IMR-90 (cell line): ENCODE data around the gene GPR153. TPM values are rescaled to one million over a fixed set of nuclear protein-coding genes. Genes with fewer than 3 reads are reported as not detected.

ENCODE experiments used
- ATAC-seq: fragments of 200-7000 bp; cut with Tn5 transposase; 2 replicates; pipeline ENCODE4 v1.9.1; 2020; ENCODE audit warnings: low read depth, mild to moderate bottlenecking, moderate library complexity
- BruUV-seq: library from RNA; stranded (reverse); fragments of 400-500 nt; replicated peaks from 2 replicates; lab custom pipeline; 2021; lab: Mats Ljungman, UMichigan
- CTCF ChIA-PET: fragments of 300-600 bp; formaldehyde crosslinking; extraction: SDS; loops from one replicate; lab custom pipeline; 2021; ENCODE audit warnings: antibody characterized with exemption; lab: Yijun Ruan, JAX
- POLR2A ChIA-PET: fragments of 300-600 bp; sonication (Branson Sonifier 250); formaldehyde crosslinking; loops from one replicate; lab custom pipeline; 2022; ENCODE audit warnings: antibody characterized with exemption; ENCODE audit not compliant: unreplicated experiment; lab: Charles Lee
- DNase-seq: peaks from one replicate; pipeline ENCODE4 v3.0.0; 2013
- H2AFZ ChIP-seq: replicated peaks from 2 replicates; pipeline ENCODE3; 2013; ENCODE audit warnings: low read length, mild to moderate bottlenecking; ENCODE audit not compliant: poor library complexity
- H2AK5ac ChIP-seq: 2 replicates; pipeline ENCODE4 v1.6.1; 2013; ENCODE audit warnings: low read depth, low read length, inconsistent platforms
- H2AK9ac ChIP-seq: replicated peaks from 2 replicates; pipeline ENCODE3; 2013; ENCODE audit warnings: mild to moderate bottlenecking, low read depth, low read length, moderate library complexity; ENCODE audit not compliant: poor library complexity
- H2BK120ac ChIP-seq: 2 replicates; pipeline ENCODE4 v1.6.1; 2013; ENCODE audit warnings: low read depth, low read length, inconsistent platforms
- H2BK15ac ChIP-seq: 3 replicates; pipeline ENCODE4 v1.6.1; 2013; ENCODE audit warnings: low read depth, low read length, inconsistent platforms
- H2BK20ac ChIP-seq: 2 replicates; pipeline ENCODE4 v1.6.1; 2013; ENCODE audit warnings: low read depth, mild to moderate bottlenecking, inconsistent platforms, low read length, moderate library complexity
- H2BK5ac ChIP-seq: 2 replicates; pipeline ENCODE4 v1.6.1; 2013; ENCODE audit warnings: mild to moderate bottlenecking, low read depth, low read length, inconsistent platforms; ENCODE audit not compliant: poor library complexity, severe bottlenecking
- H3K14ac ChIP-seq: replicated peaks from 2 replicates; pipeline ENCODE4 v1.6.1; 2013; ENCODE audit warnings: low read depth, low read length, inconsistent platforms
- H3K18ac ChIP-seq: 2 replicates; pipeline ENCODE4 v1.6.1; 2013; ENCODE audit warnings: low read depth, low read length, control low read depth
- H3K23ac ChIP-seq: 2 replicates; pipeline ENCODE4 v1.6.1; 2013; ENCODE audit warnings: low read depth, low read length, inconsistent platforms
- H3K27ac ChIP-seq: 2 replicates; pipeline ENCODE4 v1.5.1; 2013; ENCODE audit warnings: mild to moderate bottlenecking, control low read depth, low read length; ENCODE audit not compliant: insufficient read depth
- H3K27me3 ChIP-seq: 2 replicates; pipeline ENCODE4 v1.6.1; 2013; ENCODE audit warnings: low read length; ENCODE audit not compliant: control insufficient read depth, insufficient read depth
- H3K36me3 ChIP-seq: 2 replicates; pipeline ENCODE4 v1.6.1; 2013; ENCODE audit warnings: low read length, mixed read lengths; ENCODE audit not compliant: control insufficient read depth, insufficient read depth
- H3K4ac ChIP-seq: 2 replicates; pipeline ENCODE4 v1.6.1; 2013; ENCODE audit warnings: low read depth, low read length, inconsistent platforms
- H3K4me1 ChIP-seq: 2 replicates; pipeline ENCODE4 v1.6.1; 2013; ENCODE audit warnings: low read length, mixed read lengths; ENCODE audit not compliant: control insufficient read depth, insufficient read depth
- H3K4me2 ChIP-seq: 2 replicates; pipeline ENCODE4 v1.6.1; 2013; ENCODE audit warnings: low read depth, mild to moderate bottlenecking, control low read depth, low read length, moderate library complexity
- H3K4me3 ChIP-seq: 2 replicates; pipeline ENCODE4 v1.5.1; 2013; ENCODE audit warnings: low read depth, mild to moderate bottlenecking, control low read depth, low read length, moderate library complexity; ENCODE audit not compliant: insufficient read depth
- H3K56ac ChIP-seq: 2 replicates; pipeline ENCODE4 v1.6.1; 2013; ENCODE audit warnings: low read length, inconsistent platforms; ENCODE audit not compliant: insufficient read depth; ENCODE audit errors: extremely low read depth
- H3K79me1 ChIP-seq, 2 experiments: 2 replicates each; pipeline ENCODE4 v1.6.1; 2013; ENCODE audit warnings: low read length in 2 of 2, inconsistent platforms in 1 of 2, low read depth in 1 of 2
- H3K9ac ChIP-seq: 2 replicates; pipeline ENCODE4 v1.6.1; 2013; ENCODE audit warnings: low read depth, low read length, control low read depth
- H3K9me1 ChIP-seq: 2 replicates; pipeline ENCODE4 v1.6.1; 2013; ENCODE audit warnings: low read length, inconsistent platforms; ENCODE audit not compliant: insufficient read depth
- H3K9me3 ChIP-seq: 2 replicates; pipeline ENCODE4 v1.6.1; 2013; ENCODE audit warnings: low read length; ENCODE audit not compliant: control insufficient read depth, insufficient read depth
- H4K20me1 ChIP-seq: 2 replicates; pipeline ENCODE4 v1.6.1; 2013; ENCODE audit warnings: low read length, inconsistent platforms; ENCODE audit not compliant: insufficient read depth
- H4K5ac ChIP-seq: 2 replicates; pipeline ENCODE4 v1.6.1; 2013; ENCODE audit warnings: mild to moderate bottlenecking, low read depth, low read length, control low read depth
- H4K8ac ChIP-seq, 2 experiments: 2 replicates each; pipeline ENCODE4 v1.6.1; 2013; ENCODE audit warnings: low read depth in 2 of 2, low read length in 2 of 2, control low read depth in 1 of 2, inconsistent platforms in 1 of 2
- H4K91ac ChIP-seq: 2 replicates; pipeline ENCODE4 v1.6.1; 2013; ENCODE audit warnings: low read depth, low read length, inconsistent platforms; ENCODE audit not compliant: insufficient read depth
- BHLHE40 ChIP-seq: fragments of 150-350 bp; IDR thresholded peaks from 2 replicates; pipeline ENCODE4 v1.6.1; 2016; ENCODE audit warnings: mild to moderate bottlenecking, low read depth, low read length
- CEBPB ChIP-seq: IDR thresholded peaks from 2 replicates; pipeline ENCODE4 v1.6.1; 2012; ENCODE audit warnings: low read depth, low read length, improper control_type of control experiment
- NFE2L2 ChIP-seq: fragments of 150-350 bp; IDR thresholded peaks from 2 replicates; pipeline ENCODE4 v1.6.1; 2016; ENCODE audit warnings: low read depth, mild to moderate bottlenecking, low read length
- POLR2A ChIP-seq: IDR thresholded peaks from 2 replicates; pipeline ENCODE4 v1.6.1; 2012; ENCODE audit warnings: mild to moderate bottlenecking, low read depth, low read length
- RAD21 ChIP-seq: IDR thresholded peaks from 2 replicates; pipeline ENCODE4 v1.6.1; 2012; ENCODE audit warnings: low read length, improper control_type of control experiment
- RFX5 ChIP-seq: IDR thresholded peaks from 2 replicates; pipeline ENCODE4 v1.8.0; 2012; ENCODE audit warnings: low read depth, mild to moderate bottlenecking, low read length, moderate library complexity
- WGBS, 2 experiments: methylation state at CpG; one replicate each; pipeline versions ENCODE4 v1.1.5 to v1.1.7; 2013; ENCODE audit warnings: missing lambda C conversion rate in 2 of 2; ENCODE audit not compliant: insufficient read length in 1 of 2; ENCODE audit errors: extremely low coverage in 2 of 2; 5-methylcytosine and 5-hydroxymethylcytosine counted together
- dilution Hi-C: fragments of 300-500 bp; cut with HindIII; formaldehyde crosslinking; loops from one replicate; pipeline ENCODE4 v1.14.3; 2018; ENCODE audit warnings: low sequenced_read_pairs; ENCODE audit not compliant: unreplicated experiment
- in situ Hi-C: fragments of 300-500 bp; cut with MboI; formaldehyde crosslinking; loops from 3 replicates; pipeline ENCODE4 v1.14.3; 2019; ENCODE audit warnings: low sequenced_read_pairs, inconsistent platforms, mixed read lengths
- intact Hi-C: fragments of 100-400 bp; cut with micrococcal nuclease; formaldehyde crosslinking; loops from 2 replicates; pipeline ENCODE4 v1.10.0; 2022
- polyA plus RNA-seq, 3 experiments: library from polyadenylated mRNA; depleted of rRNA; stranded (reverse); fragments of >200 nt; gene quantifications; 2 replicates each; pipeline ENCODE4 v1.2.3, GENCODE V29; 2012; ENCODE audit warnings: low replicate concordance in 1 of 3
- total RNA-seq: library from RNA; depleted of rRNA; stranded (reverse); fragments of >200 nt; gene quantifications from 2 replicates; pipeline ENCODE4 v1.2.3, GENCODE V29; 2012

Gene GPR153
- total and polyA plus RNA-seq, 2 of the 4 experiments (the other 2 are of a cell fraction): 1.8 to 5.2 TPM

- Histone ChIP-seq H3K27ac (no peak overlapping the region), H3K14ac (no peak overlapping the region), H3K4me1 (no peaks in the 10 kb centered on the region), H3K9me3 (no peaks in the 10 kb centered on the region), H4K8ac (no peak overlapping the region), H2AFZ (no peak overlapping the region), H3K27me3 (no peaks in the 10 kb centered on the region), H3K56ac (no peak overlapping the region), H3K4ac (no peak overlapping the region), H3K18ac (no peak overlapping the region), H2BK15ac (no peak overlapping the region), H4K20me1 (no peaks in the 10 kb centered on the region; the same call in 1 of the 2 replicates), H2BK120ac (no peak overlapping the region), H2BK20ac (no peak overlapping the region), H3K9ac (no peak overlapping the region), H4K91ac (no peak overlapping the region), H3K36me3 (no peaks in the 10 kb centered on the region), H3K23ac (no peak overlapping the region), H4K5ac (no peak overlapping the region), H2AK9ac (peak overlapping the region; percentile 65), H3K4me2 (no peak overlapping the region), H2BK5ac (no peak overlapping the region), H2AK5ac (no peak overlapping the region), H3K79me1 (peaks cover 4 to 18% of the 10 kb centered on the region in 2 experiments; a peak in 3 of 4 replicates), H3K4me3 (no peak overlapping the region), H3K9me1 (peaks cover 7% of the 10 kb centered on the region; the same call in 1 of the 2 replicates)
- TF ChIP-seq CEBPB (no peak), POLR2A (no peak), NFE2L2 (no peak), RAD21 (no peak), BHLHE40 (no peak), RFX5 (no peak)
- DNase-seq (no peak), ATAC-seq (no peak)
- in situ Hi-C loops: no loop called here
- ChIA-PET CTCF (no interaction called here), POLR2A (no interaction called here)
- BruUV-seq: no TSS peak
- WGBS, 2 experiments: 100% methylated on average over 2 of the region's 8 CpGs; no CpG with 5 or more reads in 1 of the 2 experiments
- intact Hi-C loops: no loop called here
- dilution Hi-C loops: no loop called here
Observed at GRCh38 chr1:6298530-6298929, 37.6 kb upstream of the GPR153 start.
